HEK293 (cell line): Measurements from ENCODE around the gene TAGLN2.

Source experiments
- BCL11B ChIP-seq: fragments of 450-650 bp; formaldehyde crosslinking; IDR thresholded peaks from 2 replicates; pipeline ENCODE4 v1.5.1; 2016; ENCODE audit warnings: low read depth, missing biosample characterization, missing genetic modification characterization
- EGR2 ChIP-seq: fragments of 450-650 bp; formaldehyde crosslinking; IDR thresholded peaks from 2 replicates; pipeline ENCODE4 v1.5.1; 2016; ENCODE audit warnings: low read depth, missing biosample characterization, missing genetic modification characterization
- KLF10 ChIP-seq: fragments of 450-650 bp; IDR thresholded peaks from 2 replicates; pipeline ENCODE4 v1.5.1; 2018; ENCODE audit warnings: missing biosample characterization, mild to moderate bottlenecking, missing genetic modification characterization
- MZF1 ChIP-seq: fragments of 450-650 bp; formaldehyde crosslinking; IDR thresholded peaks from 2 replicates; pipeline ENCODE4 v1.5.1; 2017; ENCODE audit warnings: missing biosample characterization, missing genetic modification characterization, borderline replicate concordance
- WT1 ChIP-seq: fragments of 450-650 bp; formaldehyde crosslinking; IDR thresholded peaks from 2 replicates; pipeline ENCODE4 v1.5.1; 2016; ENCODE audit warnings: missing biosample characterization, missing genetic modification characterization
- ZFP3 ChIP-seq: fragments of 450-650 bp; formaldehyde crosslinking; IDR thresholded peaks from 2 replicates; pipeline ENCODE4 v1.5.1; 2016; ENCODE audit warnings: low read depth, missing biosample characterization, missing genetic modification characterization
- ZFP69B ChIP-seq: fragments of 450-650 bp; formaldehyde crosslinking; IDR thresholded peaks from 2 replicates; pipeline ENCODE4 v1.5.1; 2016; ENCODE audit warnings: missing biosample characterization, missing genetic modification characterization
- ZNF112 ChIP-seq: fragments of 450-650 bp; formaldehyde crosslinking; IDR thresholded peaks from 2 replicates; pipeline ENCODE4 v1.5.0; 2017; ENCODE audit warnings: missing biosample characterization, missing genetic modification characterization
- ZNF157 ChIP-seq: fragments of 450-650 bp; formaldehyde crosslinking; IDR thresholded peaks from 2 replicates; pipeline ENCODE4 v1.5.1; 2016; ENCODE audit warnings: missing biosample characterization, missing genetic modification characterization
- ZNF24 ChIP-seq: fragments of 450-650 bp; formaldehyde crosslinking; IDR thresholded peaks from 2 replicates; pipeline ENCODE4 v1.5.1; 2016; ENCODE audit warnings: missing biosample characterization, missing genetic modification characterization
- ZNF266 ChIP-seq: fragments of 450-650 bp; formaldehyde crosslinking; IDR thresholded peaks from 2 replicates; pipeline ENCODE4 v1.5.1; 2016; ENCODE audit warnings: missing biosample characterization, missing genetic modification characterization, low read depth
- ZNF354C ChIP-seq: fragments of 450-650 bp; formaldehyde crosslinking; IDR thresholded peaks from 2 replicates; pipeline ENCODE4 v1.5.1; 2016; ENCODE audit warnings: missing biosample characterization, missing genetic modification characterization, low read depth, borderline replicate concordance
- ZNF404 ChIP-seq: fragments of 450-650 bp; formaldehyde crosslinking; IDR thresholded peaks from 2 replicates; pipeline ENCODE4 v1.5.1; 2017; ENCODE audit warnings: missing biosample characterization, missing genetic modification characterization
- ZNF416 ChIP-seq: fragments of 450-650 bp; formaldehyde crosslinking; IDR thresholded peaks from 2 replicates; pipeline ENCODE4 v1.5.1; 2016; ENCODE audit warnings: missing biosample characterization, missing genetic modification characterization
- ZNF423 ChIP-seq: fragments of 450-650 bp; formaldehyde crosslinking; IDR thresholded peaks from 2 replicates; pipeline ENCODE4 v1.5.1; 2016; ENCODE audit warnings: missing biosample characterization, missing genetic modification characterization
- ZNF473 ChIP-seq: fragments of 450-650 bp; formaldehyde crosslinking; IDR thresholded peaks from 2 replicates; pipeline ENCODE4 v1.5.1; 2017; ENCODE audit warnings: missing biosample characterization, missing genetic modification characterization
- ZNF544 ChIP-seq: fragments of 450-650 bp; formaldehyde crosslinking; IDR thresholded peaks from 2 replicates; pipeline ENCODE4 v1.5.0; 2017; ENCODE audit warnings: missing biosample characterization, missing genetic modification characterization
- ZNF558 ChIP-seq: fragments of 450-650 bp; formaldehyde crosslinking; IDR thresholded peaks from 2 replicates; pipeline ENCODE4 v1.5.1; 2016; ENCODE audit warnings: missing biosample characterization, missing genetic modification characterization
- ZNF629 ChIP-seq: fragments of 450-650 bp; formaldehyde crosslinking; IDR thresholded peaks from 2 replicates; pipeline ENCODE4 v1.5.1; 2017; ENCODE audit warnings: missing biosample characterization, missing genetic modification characterization
- ZNF792 ChIP-seq: fragments of 450-650 bp; formaldehyde crosslinking; IDR thresholded peaks from 2 replicates; pipeline ENCODE4 v1.5.1; 2016; ENCODE audit warnings: missing biosample characterization, missing genetic modification characterization
- ZNF830 ChIP-seq: fragments of 450-650 bp; IDR thresholded peaks from 2 replicates; pipeline ENCODE4 v1.5.0; 2018; ENCODE audit warnings: missing biosample characterization, missing genetic modification characterization, low read depth, mild to moderate bottlenecking, moderate library complexity
- ZNF837 ChIP-seq: fragments of 450-650 bp; formaldehyde crosslinking; IDR thresholded peaks from 2 replicates; pipeline ENCODE4 v1.5.1; 2016; ENCODE audit warnings: missing biosample characterization, missing genetic modification characterization
- ZNF843 ChIP-seq: fragments of 450-650 bp; formaldehyde crosslinking; IDR thresholded peaks from 2 replicates; pipeline ENCODE4 v1.5.1; 2016; ENCODE audit warnings: missing biosample characterization, missing genetic modification characterization
- TF ChIP-seq, protein P1 (sequence below): fragments of 450-650 bp; formaldehyde crosslinking; IDR thresholded peaks from 2 replicates; pipeline ENCODE4 v1.5.1; 2016; ENCODE audit warnings: missing biosample characterization, missing genetic modification characterization
- TF ChIP-seq, protein P2 (sequence below): fragments of 450-650 bp; formaldehyde crosslinking; IDR thresholded peaks from 2 replicates; pipeline ENCODE4 v1.5.1; 2017; ENCODE audit warnings: missing biosample characterization, missing genetic modification characterization
- TF ChIP-seq, protein P3 (sequence below): fragments of 450-650 bp; formaldehyde crosslinking; conservative IDR thresholded peaks from 2 replicates; pipeline ENCODE4 v1.5.1; 2016; ENCODE audit warnings: low read depth, missing biosample characterization, missing genetic modification characterization
- TF ChIP-seq, protein P4 (sequence below): fragments of 450-650 bp; formaldehyde crosslinking; IDR thresholded peaks from 2 replicates; pipeline ENCODE4 v1.5.1; 2016; ENCODE audit warnings: missing biosample characterization, missing genetic modification characterization
- TF ChIP-seq, protein P5 (sequence below): fragments of 450-650 bp; formaldehyde crosslinking; IDR thresholded peaks from 2 replicates; pipeline ENCODE4 v1.5.1; 2016; ENCODE audit warnings: missing biosample characterization, missing genetic modification characterization

TAGLN2 gene

DNA sequence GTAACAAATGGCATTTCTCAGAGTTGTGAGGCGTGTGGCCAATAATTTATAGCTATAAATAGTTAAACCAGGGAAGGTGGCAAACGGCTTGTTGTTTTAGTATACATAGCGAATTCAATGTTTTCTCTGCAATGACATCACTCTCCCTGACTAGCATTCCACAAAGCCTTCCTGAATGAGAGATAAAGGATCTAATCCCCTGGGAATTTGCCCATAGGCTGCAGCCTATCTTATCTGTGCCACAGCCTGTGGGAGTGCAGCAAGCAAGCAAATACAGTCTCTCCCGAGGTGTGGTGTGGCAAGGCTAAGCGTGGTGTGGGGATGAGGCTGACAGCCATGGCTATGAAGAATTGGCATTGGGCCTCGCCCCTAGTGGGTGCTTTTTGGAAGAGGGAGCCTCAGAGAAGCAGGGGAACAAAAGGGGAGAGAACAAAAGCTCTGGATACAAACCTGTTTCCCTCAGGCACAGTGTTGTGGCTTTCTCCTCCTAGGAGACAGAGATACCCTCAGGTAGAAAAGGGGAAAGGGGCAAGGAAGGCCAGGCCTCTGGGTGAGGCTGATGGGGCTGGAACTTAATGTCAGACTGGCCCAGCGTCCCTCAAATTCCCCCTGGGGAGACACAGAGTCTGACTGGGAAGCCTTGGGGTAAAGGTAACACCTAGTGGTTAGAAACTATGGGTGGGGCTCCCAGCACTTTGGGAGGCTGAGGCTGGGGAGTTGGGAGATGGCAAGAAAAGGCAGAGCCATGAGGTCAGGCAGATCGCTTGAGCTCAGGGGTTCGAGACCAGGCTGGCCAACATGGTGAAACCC, 8.9 kb downstream of the TAGLN2 start (continued):
- TF ChIP-seq ZNF473 (tag by site-specific recombination) = no peak
- no peak for TF ChIP-seq ZNF792 (tag by site-specific recombination)
- TF ChIP-seq ZNF423 (tag by site-specific recombination) = peak; percentile 88
- TF ChIP-seq BCL11B (tag by site-specific recombination) = peak; percentile 94
- no peak for TF ChIP-seq ZNF830
- TF ChIP-seq, protein P1, sequence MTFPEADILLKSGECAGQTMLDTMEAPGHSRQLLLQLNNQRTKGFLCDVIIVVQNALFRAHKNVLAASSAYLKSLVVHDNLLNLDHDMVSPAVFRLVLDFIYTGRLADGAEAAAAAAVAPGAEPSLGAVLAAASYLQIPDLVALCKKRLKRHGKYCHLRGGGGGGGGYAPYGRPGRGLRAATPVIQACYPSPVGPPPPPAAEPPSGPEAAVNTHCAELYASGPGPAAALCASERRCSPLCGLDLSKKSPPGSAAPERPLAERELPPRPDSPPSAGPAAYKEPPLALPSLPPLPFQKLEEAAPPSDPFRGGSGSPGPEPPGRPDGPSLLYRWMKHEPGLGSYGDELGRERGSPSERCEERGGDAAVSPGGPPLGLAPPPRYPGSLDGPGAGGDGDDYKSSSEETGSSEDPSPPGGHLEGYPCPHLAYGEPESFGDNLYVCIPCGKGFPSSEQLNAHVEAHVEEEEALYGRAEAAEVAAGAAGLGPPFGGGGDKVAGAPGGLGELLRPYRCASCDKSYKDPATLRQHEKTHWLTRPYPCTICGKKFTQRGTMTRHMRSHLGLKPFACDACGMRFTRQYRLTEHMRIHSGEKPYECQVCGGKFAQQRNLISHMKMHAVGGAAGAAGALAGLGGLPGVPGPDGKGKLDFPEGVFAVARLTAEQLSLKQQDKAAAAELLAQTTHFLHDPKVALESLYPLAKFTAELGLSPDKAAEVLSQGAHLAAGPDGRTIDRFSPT (tag by site-specific recombination) = peak; percentile 98
- no peak for TF ChIP-seq ZNF354C (tag by site-specific recombination)
- TF ChIP-seq, protein P2, sequence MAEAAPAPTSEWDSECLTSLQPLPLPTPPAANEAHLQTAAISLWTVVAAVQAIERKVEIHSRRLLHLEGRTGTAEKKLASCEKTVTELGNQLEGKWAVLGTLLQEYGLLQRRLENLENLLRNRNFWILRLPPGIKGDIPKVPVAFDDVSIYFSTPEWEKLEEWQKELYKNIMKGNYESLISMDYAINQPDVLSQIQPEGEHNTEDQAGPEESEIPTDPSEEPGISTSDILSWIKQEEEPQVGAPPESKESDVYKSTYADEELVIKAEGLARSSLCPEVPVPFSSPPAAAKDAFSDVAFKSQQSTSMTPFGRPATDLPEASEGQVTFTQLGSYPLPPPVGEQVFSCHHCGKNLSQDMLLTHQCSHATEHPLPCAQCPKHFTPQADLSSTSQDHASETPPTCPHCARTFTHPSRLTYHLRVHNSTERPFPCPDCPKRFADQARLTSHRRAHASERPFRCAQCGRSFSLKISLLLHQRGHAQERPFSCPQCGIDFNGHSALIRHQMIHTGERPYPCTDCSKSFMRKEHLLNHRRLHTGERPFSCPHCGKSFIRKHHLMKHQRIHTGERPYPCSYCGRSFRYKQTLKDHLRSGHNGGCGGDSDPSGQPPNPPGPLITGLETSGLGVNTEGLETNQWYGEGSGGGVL (tag by site-specific recombination) = peak; percentile 66; the same call in 1 of the 2 replicates
- TF ChIP-seq, protein P3, sequence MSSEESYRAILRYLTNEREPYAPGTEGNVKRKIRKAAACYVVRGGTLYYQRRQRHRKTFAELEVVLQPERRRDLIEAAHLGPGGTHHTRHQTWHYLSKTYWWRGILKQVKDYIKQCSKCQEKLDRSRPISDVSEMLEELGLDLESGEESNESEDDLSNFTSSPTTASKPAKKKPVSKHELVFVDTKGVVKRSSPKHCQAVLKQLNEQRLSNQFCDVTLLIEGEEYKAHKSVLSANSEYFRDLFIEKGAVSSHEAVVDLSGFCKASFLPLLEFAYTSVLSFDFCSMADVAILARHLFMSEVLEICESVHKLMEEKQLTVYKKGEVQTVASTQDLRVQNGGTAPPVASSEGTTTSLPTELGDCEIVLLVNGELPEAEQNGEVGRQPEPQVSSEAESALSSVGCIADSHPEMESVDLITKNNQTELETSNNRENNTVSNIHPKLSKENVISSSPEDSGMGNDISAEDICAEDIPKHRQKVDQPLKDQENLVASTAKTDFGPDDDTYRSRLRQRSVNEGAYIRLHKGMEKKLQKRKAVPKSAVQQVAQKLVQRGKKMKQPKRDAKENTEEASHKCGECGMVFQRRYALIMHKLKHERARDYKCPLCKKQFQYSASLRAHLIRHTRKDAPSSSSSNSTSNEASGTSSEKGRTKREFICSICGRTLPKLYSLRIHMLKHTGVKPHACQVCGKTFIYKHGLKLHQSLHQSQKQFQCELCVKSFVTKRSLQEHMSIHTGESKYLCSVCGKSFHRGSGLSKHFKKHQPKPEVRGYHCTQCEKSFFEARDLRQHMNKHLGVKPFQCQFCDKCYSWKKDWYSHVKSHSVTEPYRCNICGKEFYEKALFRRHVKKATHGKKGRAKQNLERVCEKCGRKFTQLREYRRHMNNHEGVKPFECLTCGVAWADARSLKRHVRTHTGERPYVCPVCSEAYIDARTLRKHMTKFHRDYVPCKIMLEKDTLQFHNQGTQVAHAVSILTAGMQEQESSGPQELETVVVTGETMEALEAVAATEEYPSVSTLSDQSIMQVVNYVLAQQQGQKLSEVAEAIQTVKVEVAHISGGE (tag by site-specific recombination) = no peak
- TF ChIP-seq ZNF157 (tag by site-specific recombination) = no peak
- TF ChIP-seq KLF10 (tag by site-specific recombination) = peak; percentile 98
- peak; percentile 87 for TF ChIP-seq ZFP69B
- TF ChIP-seq ZNF266 = no peak
- TF ChIP-seq ZNF837 (tag by site-specific recombination) = no peak
- peak; percentile 98 for TF ChIP-seq ZNF629 (tag by site-specific recombination)
- TF ChIP-seq ZNF24 (tag by site-specific recombination) = peak; percentile 99
- TF ChIP-seq WT1 = peak; percentile 96
- peak; percentile 80 for TF ChIP-seq EGR2 (tag by site-specific recombination)
- TF ChIP-seq, protein P4, sequence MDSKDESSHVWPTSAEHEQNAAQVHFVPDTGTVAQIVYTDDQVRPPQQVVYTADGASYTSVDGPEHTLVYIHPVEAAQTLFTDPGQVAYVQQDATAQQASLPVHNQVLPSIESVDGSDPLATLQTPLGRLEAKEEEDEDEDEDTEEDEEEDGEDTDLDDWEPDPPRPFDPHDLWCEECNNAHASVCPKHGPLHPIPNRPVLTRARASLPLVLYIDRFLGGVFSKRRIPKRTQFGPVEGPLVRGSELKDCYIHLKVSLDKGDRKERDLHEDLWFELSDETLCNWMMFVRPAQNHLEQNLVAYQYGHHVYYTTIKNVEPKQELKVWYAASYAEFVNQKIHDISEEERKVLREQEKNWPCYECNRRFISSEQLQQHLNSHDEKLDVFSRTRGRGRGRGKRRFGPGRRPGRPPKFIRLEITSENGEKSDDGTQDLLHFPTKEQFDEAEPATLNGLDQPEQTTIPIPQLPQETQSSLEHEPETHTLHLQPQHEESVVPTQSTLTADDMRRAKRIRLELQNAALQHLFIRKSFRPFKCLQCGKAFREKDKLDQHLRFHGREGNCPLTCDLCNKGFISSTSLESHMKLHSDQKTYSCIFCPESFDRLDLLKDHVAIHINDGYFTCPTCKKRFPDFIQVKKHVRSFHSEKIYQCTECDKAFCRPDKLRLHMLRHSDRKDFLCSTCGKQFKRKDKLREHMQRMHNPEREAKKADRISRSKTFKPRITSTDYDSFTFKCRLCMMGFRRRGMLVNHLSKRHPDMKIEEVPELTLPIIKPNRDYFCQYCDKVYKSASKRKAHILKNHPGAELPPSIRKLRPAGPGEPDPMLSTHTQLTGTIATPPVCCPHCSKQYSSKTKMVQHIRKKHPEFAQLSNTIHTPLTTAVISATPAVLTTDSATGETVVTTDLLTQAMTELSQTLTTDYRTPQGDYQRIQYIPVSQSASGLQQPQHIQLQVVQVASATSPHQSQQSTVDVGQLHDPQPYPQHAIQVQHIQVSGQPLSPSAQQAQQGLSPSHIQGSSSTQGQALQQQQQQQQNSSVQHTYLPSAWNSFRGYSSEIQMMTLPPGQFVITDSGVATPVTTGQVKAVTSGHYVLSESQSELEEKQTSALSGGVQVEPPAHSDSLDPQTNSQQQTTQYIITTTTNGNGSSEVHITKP (tag by site-specific recombination) = peak; percentile 84
- TF ChIP-seq ZNF416 (tag by site-specific recombination) = no peak
- TF ChIP-seq ZNF843 = peak; percentile 98
- no peak for TF ChIP-seq ZNF404 (tag by site-specific recombination)
- peak; percentile 92 for TF ChIP-seq MZF1 (tag by site-specific recombination)
- no peak for TF ChIP-seq ZNF544
- TF ChIP-seq ZNF558 (tag by site-specific recombination) = peak; percentile 89
- TF ChIP-seq, protein P5, sequence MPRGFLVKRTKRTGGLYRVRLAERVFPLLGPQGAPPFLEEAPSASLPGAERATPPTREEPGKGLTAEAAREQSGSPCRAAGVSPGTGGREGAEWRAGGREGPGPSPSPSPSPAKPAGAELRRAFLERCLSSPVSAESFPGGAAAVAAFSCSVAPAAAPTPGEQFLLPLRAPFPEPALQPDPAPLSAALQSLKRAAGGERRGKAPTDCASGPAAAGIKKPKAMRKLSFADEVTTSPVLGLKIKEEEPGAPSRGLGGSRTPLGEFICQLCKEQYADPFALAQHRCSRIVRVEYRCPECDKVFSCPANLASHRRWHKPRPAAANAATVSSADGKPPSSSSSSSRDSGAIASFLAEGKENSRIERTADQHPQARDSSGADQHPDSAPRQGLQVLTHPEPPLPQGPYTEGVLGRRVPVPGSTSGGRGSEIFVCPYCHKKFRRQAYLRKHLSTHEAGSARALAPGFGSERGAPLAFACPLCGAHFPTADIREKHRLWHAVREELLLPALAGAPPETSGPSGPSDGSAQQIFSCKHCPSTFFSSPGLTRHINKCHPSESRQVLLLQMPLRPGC (tag by site-specific recombination) = peak; percentile 100
- no peak for TF ChIP-seq ZNF112
- TF ChIP-seq ZFP3 (tag by site-specific recombination) = no peak
